HepG2 (cell line): ENCODE results near the gene DENND5B. TPM values are rescaled to one million over a fixed set of nuclear protein-coding genes. Genes with fewer than 3 reads are reported as not detected.

ENCODE experiments used
- ATAC-seq: fragments of 200-7000 bp; cut with Tn5 transposase; 3 replicates; pipeline ENCODE4 v1.9.1; 2020; ENCODE audit warnings: mild to moderate bottlenecking, moderate library complexity
- BruUV-seq: library from RNA; stranded (reverse); fragments of 400-500 nt; replicated peaks from 2 replicates; lab custom pipeline; 2021; lab: Mats Ljungman, UMichigan
- CTCF ChIA-PET: fragments of 300-600 bp; formaldehyde crosslinking; extraction: SDS; loops from one replicate; lab custom pipeline; 2021; ENCODE audit warnings: low total read pairs, inconsistent platforms, low intra/inter-chr PET ratio; lab: Yijun Ruan, JAX
- POLR2A ChIA-PET: fragments of 350-600 bp; sonication (Branson Sonifier 250); formaldehyde crosslinking; loops from one replicate; lab custom pipeline; 2020; ENCODE audit warnings: antibody characterized with exemption, inconsistent platforms; lab: Yijun Ruan, JAX
- DNase-seq: peaks from one replicate; pipeline ENCODE4 v3.0.0-alpha.2; 2015; ENCODE audit warnings: low spot score
- FAIRE-seq: peaks from 3 replicates; lab custom pipeline; 2011; peaks lifted over from hg19 to GRCh38; lab: Jason Lieb, UNC
- H2AFZ ChIP-seq: one replicate; pipeline ENCODE4 v1.6.1; 2011; ENCODE audit warnings: low read length, inconsistent platforms
- H3K27ac ChIP-seq: fragments of 300-600 bp; 3 replicates; pipeline ENCODE4 v1.8.0; 2011; ENCODE audit warnings: mixed run types, mild to moderate bottlenecking, mixed read lengths, low read length, inconsistent platforms; ENCODE audit not compliant: insufficient read depth; ENCODE audit errors: extremely low read length
- H3K27me3 ChIP-seq, 2 experiments: fragments of 200-600 bp in 1 of 2; 2 replicates in 1 of 2; 3 replicates in 1 of 2; pipeline versions ENCODE4 v1.6.0 to v1.8.0; 2011; ENCODE audit warnings: low read length in 2 of 2, mild to moderate bottlenecking in 2 of 2, moderate library complexity in 2 of 2, inconsistent platforms in 1 of 2; ENCODE audit not compliant: insufficient read depth in 2 of 2, control insufficient read depth in 1 of 2
- H3K36me3 ChIP-seq, 2 experiments: fragments of 200-600 bp in 1 of 2; replicated peaks in 1 of 2; 2 replicates in 1 of 2; 3 replicates in 1 of 2; pipeline versions ENCODE4 v1.5.1 to v1.8.0; 2011; ENCODE audit warnings: low read length in 2 of 2, inconsistent platforms in 1 of 2; ENCODE audit not compliant: insufficient read depth in 2 of 2, control insufficient read depth in 1 of 2
- H3K4me1 ChIP-seq: 2 replicates; pipeline ENCODE4 v1.5.1; 2012; ENCODE audit warnings: low read length, inconsistent platforms; ENCODE audit not compliant: insufficient read depth
- H3K4me2 ChIP-seq: 2 replicates; pipeline ENCODE4 v1.6.0; 2011; ENCODE audit warnings: low read depth, low read length, inconsistent platforms
- H3K4me3 ChIP-seq, 3 experiments: fragments of 200-600 bp in 1 of 3; sonication (generic), shearing (Covaris generic) in 1 of 3; replicated peaks in 1 of 3; 2 replicates each; pipeline ENCODE4 v1.5.1; 2011 to 2016; ENCODE audit warnings: low read length in 3 of 3, inconsistent platforms in 2 of 3, low read depth in 2 of 3, mild to moderate bottlenecking in 2 of 3, control low read depth in 1 of 3, mixed read lengths in 1 of 3; ENCODE audit not compliant: insufficient read depth in 1 of 3
- H3K79me2 ChIP-seq: one replicate; pipeline ENCODE4 v1.6.1; 2011; ENCODE audit warnings: low read length, inconsistent platforms; ENCODE audit not compliant: insufficient read depth
- H3K9ac ChIP-seq: 2 replicates; pipeline ENCODE4 v1.6.0; 2011; ENCODE audit warnings: mild to moderate bottlenecking, low read depth, low read length, inconsistent platforms; ENCODE audit not compliant: insufficient read depth
- H3K9me3 ChIP-seq: 2 replicates; pipeline ENCODE4 v1.5.1; 2012; ENCODE audit warnings: mild to moderate bottlenecking, low read length
- H4K20me1 ChIP-seq: 2 replicates; pipeline ENCODE4 v1.6.0; 2011; ENCODE audit warnings: inconsistent platforms, mild to moderate bottlenecking, low read length, moderate library complexity; ENCODE audit not compliant: insufficient read depth
- FOXP1 ChIP-seq, 2 experiments: fragments of 450-650 bp in 1 of 2; IDR thresholded peaks; 2 replicates each; pipeline ENCODE4 v1.6.1; 2017 to 2018; ENCODE audit warnings: antibody characterized with exemption in 1 of 2
- PBX3 ChIP-seq: sonication (generic); formaldehyde crosslinking; IDR thresholded peaks from 2 replicates; pipeline ENCODE4 v1.8.1; 2023; ENCODE audit warnings: missing genetic modification reagents, inconsistent platforms, borderline replicate concordance
- PREB ChIP-seq: sonication (generic); formaldehyde crosslinking; IDR thresholded peaks from 2 replicates; pipeline ENCODE4 v1.4.0; 2020; ENCODE audit warnings: missing genetic modification reagents
- TBX3 ChIP-seq: fragments of 450-650 bp; IDR thresholded peaks from 2 replicates; pipeline ENCODE4 v1.6.1; 2017; ENCODE audit warnings: antibody characterized with exemption, mild to moderate bottlenecking, inconsistent platforms, borderline replicate concordance
- THRA ChIP-seq: sonication (generic); formaldehyde crosslinking; IDR thresholded peaks from 2 replicates; pipeline ENCODE4 v1.4.0; 2020; ENCODE audit warnings: missing genetic modification reagents, borderline replicate concordance
- ZNF768 ChIP-seq: sonication (generic); formaldehyde crosslinking; IDR thresholded peaks from 2 replicates; pipeline ENCODE4 v1.4.0; 2020; ENCODE audit warnings: missing genetic modification reagents
- WGBS: methylation state at CpG from one replicate; pipeline ENCODE4 v1.1.6; 2017; ENCODE audit warnings: low lambda C conversion rate; 5-methylcytosine and 5-hydroxymethylcytosine counted together
- in situ Hi-C: cut with HindIII; loops from 2 replicates; pipeline ENCODE4 v1.10.0; 2017; ENCODE audit warnings: low pct_unique_long_range_greater_than_20kb; ENCODE audit not compliant: extremely low pct_ligation_motif_present
- intact Hi-C: fragments of 100-400 bp; cut with micrococcal nuclease; formaldehyde crosslinking; loops from one replicate; pipeline ENCODE4 v1.10.0; 2022; ENCODE audit not compliant: unreplicated experiment
- polyA plus RNA-seq, 8 experiments: library from polyadenylated mRNA; depleted of rRNA in 3 of 8; stranded (reverse) in 7 of 8; unstranded in 1 of 8; fragments of >200 nt; fragmentation: Illumina TruSeq in 4 of 8; extraction: Trizol in 4 of 8; gene quantifications; 2 replicates each; pipeline versions ENCODE4 v1.2.1 to v1.2.3, GENCODE V29; 2011 to 2016; ENCODE audit warnings: low read depth in 4 of 8, missing spikeins in 1 of 8, mixed read lengths in 1 of 8; ENCODE audit not compliant: insufficient read depth in 1 of 8
- total RNA-seq, 5 experiments: library from RNA; depleted of rRNA; stranded (reverse); fragments of >200 nt; fragmentation: Illumina TruSeq; extraction: Trizol; gene quantifications; 2 replicates each; pipeline ENCODE4 v1.2.3, GENCODE V29; 2016; ENCODE audit warnings: low read depth in 1 of 5

DENND5B gene
- total and polyA plus RNA-seq, 2 of the 13 experiments (the other 11 are each of a cell fraction or from before 2014, with no cell fraction given) = 14.7 to 18.7 TPM

- Histone ChIP-seq H3K27ac (no peak overlapping the region), H3K27me3 (no peaks in the 10 kb centered on the region), H3K9ac (no peak overlapping the region), H4K20me1 (no peaks in the 10 kb centered on the region), H3K4me2 (no peak overlapping the region), H3K36me3 (peaks cover 0 to 20% of the 10 kb centered on the region in 2 experiments; a peak in 4 of 5 replicates), H3K79me2 (peaks cover 3% of the 10 kb centered on the region), H3K4me3 (no peak overlapping the region), H2AFZ (no peak overlapping the region), H3K9me3 (no peaks in the 10 kb centered on the region), H3K4me1 (no peaks in the 10 kb centered on the region)
- no peak for ATAC-seq
- CTCF ChIA-PET = no interaction called here
- in situ Hi-C loops = no loop called here
- TF ChIP-seq ZNF768 = no peak
- TF ChIP-seq TBX3 = no peak
- no peak for TF ChIP-seq PBX3 (CRISPR knock-in tag)
- TF ChIP-seq THRA (CRISPR knock-in tag) = no peak
- TF ChIP-seq FOXP1 (IDR thresholded peaks at IDR 0.05) = no peak
- no peak for TF ChIP-seq FOXP1 (CRISPR knock-in tag; IDR thresholded peaks at IDR 0.05)
- TF ChIP-seq PREB (CRISPR knock-in tag) = no peak
- FAIRE-seq = no peak
- POLR2A ChIA-PET = interaction anchor here (0.6 kb wide), 1 partner anchor 34 kb away, joined by 3 read pairs; no protein-coding TSS in a partner anchor
- no TSS peak for BruUV-seq
- WGBS = 95% methylated on average over 2 of the region's 2 CpGs
- DNase-seq = no peak
- intact Hi-C loops = no loop called here
Observed at GRCh38 chr12:31492599-31493196, 98.2 kb downstream of the DENND5B start.
